Activated CD4-positive, alpha-beta T cell treated with anti-CD3 and anti-CD28 coated beads for 36 hours (primary cell): ENCODE data around the gene KRT71. TPM values are rescaled to one million over a fixed set of nuclear protein-coding genes. Genes with fewer than 3 reads are reported as not detected.

Source experiments
- ATAC-seq: fragments of 200-7000 bp; cut with Tn5 transposase; one replicate; pipeline ENCODE4 v1.10.0; 2021; ENCODE audit warnings: mild to moderate bottlenecking, moderate library complexity
- CTCF ChIA-PET: fragments of 350-600 bp; sonication (Branson Sonifier 250); formaldehyde crosslinking; loops from one replicate; lab custom pipeline; 2021; ENCODE audit warnings: antibody characterized with exemption; lab: Charles Lee
- POLR2A ChIA-PET: fragments of 350-600 bp; sonication (Branson Sonifier 250); formaldehyde crosslinking; loops from one replicate; lab custom pipeline; 2021; ENCODE audit warnings: antibody characterized with exemption, inconsistent platforms; lab: Charles Lee
- DNase-seq: peaks from one replicate; pipeline ENCODE4 v3.0.0-alpha.2; 2020
- H3K27ac Mint-ChIP-seq: one replicate; pipeline ENCODE4 v1.8.0; 2021; ENCODE audit warnings: mixed read lengths
- H3K27me3 Mint-ChIP-seq: one replicate; pipeline ENCODE4 v1.8.0; 2021; ENCODE audit warnings: mixed read lengths
- H3K36me3 Mint-ChIP-seq: one replicate; pipeline ENCODE4 v1.8.0; 2021; ENCODE audit warnings: low read depth, mixed read lengths
- H3K4me1 Mint-ChIP-seq: one replicate; pipeline ENCODE4 v1.8.0; 2021; ENCODE audit warnings: mixed read lengths
- H3K4me3 Mint-ChIP-seq: one replicate; pipeline ENCODE4 v1.8.0; 2021; ENCODE audit warnings: mild to moderate bottlenecking, moderate library complexity, mixed read lengths
- H3K9me3 Mint-ChIP-seq: one replicate; pipeline ENCODE4 v1.8.0; 2021; ENCODE audit warnings: low read depth, mixed read lengths
- intact Hi-C, 2 experiments: fragments of 100-400 bp; cut with DNase I in 1 of 2; cut with micrococcal nuclease in 1 of 2; formaldehyde crosslinking; loops; one replicate each; pipeline versions ENCODE4 v1.14.2 to v1.15.1; 2022 to 2024; cut with DNase I, micrococcal nuclease
- total RNA-seq, 2 experiments: library from RNA; stranded (reverse); gene quantifications; one replicate each; pipeline ENCODE4 v1.2.3, GENCODE V29; 2021

KRT71 gene
- total RNA-seq, 2 experiments from 2014 or later, result not detected

GRCh38 chr12:52519826-52520662, 32.9 kb downstream of the KRT71 start, which contains the start of gene KRT5:
Gene KRT5 (minus strand): TSS chr12:52520394. CDS start chr12:52520296, 98 bp downstream.
- ChIA-PET POLR2A (no interaction called here), CTCF (interaction anchor here (0.6 kb wide), 1 partner anchor 144 kb away, joined by 3 read pairs; no protein-coding TSS in a partner anchor)
- Mint-ChIP-seq H3K4me1 (no peaks in the 10 kb centered on the region), H3K36me3 (no peaks in the 10 kb centered on the region), H3K27ac (no peak within 1 kb of the TSS), H3K9me3 (no peaks in the 10 kb centered on the region), H3K27me3 (peaks cover 2% of the 10 kb centered on the region), H3K4me3 (no peak within 1 kb of the TSS)
- ATAC-seq (no peak), DNase-seq (no peak)
- intact Hi-C loops, result no loop called here

GRCh38 chr12:52519387-52519703, 33.6 kb downstream of the KRT71 start:
- H3K9me3 Mint-ChIP-seq, result no peaks in the 10 kb centered on the region
- ATAC-seq, result no peak
- CTCF ChIA-PET, result no interaction called here
- no peak overlapping the region for H3K27ac Mint-ChIP-seq
- H3K36me3 Mint-ChIP-seq, result no peaks in the 10 kb centered on the region
- no peaks in the 10 kb centered on the region for H3K4me1 Mint-ChIP-seq
- DNase-seq, result no peak
- intact Hi-C loops, result no loop called here
- POLR2A ChIA-PET, result no interaction called here
- peaks cover 2% of the 10 kb centered on the region for H3K27me3 Mint-ChIP-seq
- H3K4me3 Mint-ChIP-seq, result no peak overlapping the region

DNA sequence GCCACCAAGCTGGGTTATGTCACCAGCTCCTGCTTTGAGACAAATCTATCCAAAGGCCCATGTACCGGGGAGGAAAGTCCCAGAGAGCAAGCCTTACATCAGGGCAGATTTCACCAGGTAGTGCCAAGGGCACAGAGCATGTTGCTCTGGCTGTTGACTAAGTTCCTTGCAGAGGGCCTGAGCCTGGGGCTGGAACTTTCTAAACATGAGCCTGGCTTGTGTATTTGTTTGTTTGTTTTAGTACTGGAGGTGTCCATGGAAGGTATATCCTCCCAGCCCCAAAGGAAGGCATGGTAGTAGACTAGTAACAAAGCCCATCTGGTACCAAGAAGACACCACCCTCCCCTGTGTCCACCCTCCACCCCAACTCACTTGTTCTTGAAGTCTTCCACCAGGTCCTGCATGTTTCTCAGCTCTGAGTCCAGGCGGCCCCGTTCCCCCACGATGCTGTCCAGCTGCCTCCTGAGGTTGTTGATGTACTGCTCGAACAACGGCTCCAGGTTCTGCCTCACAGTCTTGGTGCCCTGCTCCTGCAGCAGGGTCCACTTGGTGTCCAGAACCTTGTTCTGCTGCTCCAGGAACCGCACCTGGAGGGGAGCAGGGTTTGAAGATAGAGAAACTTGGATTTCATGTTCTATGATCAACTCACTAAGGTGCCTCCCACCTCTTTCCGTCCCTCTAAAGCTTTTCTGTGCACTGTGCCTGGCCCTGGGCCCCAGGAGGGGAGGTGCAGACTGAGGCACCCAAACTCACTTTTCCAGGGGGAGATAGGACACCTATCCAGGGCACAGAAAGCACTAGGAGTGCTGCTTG, 34.2 kb downstream of the KRT71 start:
- Mint-ChIP-seq H3K36me3 (no peaks in the 10 kb centered on the region), H3K4me1 (no peaks in the 10 kb centered on the region), H3K27me3 (peaks cover 2% of the 10 kb centered on the region), H3K9me3 (no peaks in the 10 kb centered on the region), H3K4me3 (no peak overlapping the region), H3K27ac (no peak overlapping the region)
- DNase-seq (no peak), ATAC-seq (no peak)
- intact Hi-C loops, result no loop called here
- POLR2A ChIA-PET, result no interaction called here
- CTCF ChIA-PET, result no interaction called here

GRCh38 chr12:52517888-52518287, 35.1 kb downstream of the KRT71 start:
- Mint-ChIP-seq H3K27me3 (peaks cover 2% of the 10 kb centered on the region), H3K27ac (no peak overlapping the region), H3K4me3 (no peak overlapping the region), H3K36me3 (no peaks in the 10 kb centered on the region), H3K4me1 (no peaks in the 10 kb centered on the region), H3K9me3 (no peaks in the 10 kb centered on the region)
- POLR2A ChIA-PET, result no interaction called here
- no peak for ATAC-seq
- intact Hi-C loops, result no loop called here
- DNase-seq, result no peak
- CTCF ChIA-PET, result no interaction called here

DNA sequence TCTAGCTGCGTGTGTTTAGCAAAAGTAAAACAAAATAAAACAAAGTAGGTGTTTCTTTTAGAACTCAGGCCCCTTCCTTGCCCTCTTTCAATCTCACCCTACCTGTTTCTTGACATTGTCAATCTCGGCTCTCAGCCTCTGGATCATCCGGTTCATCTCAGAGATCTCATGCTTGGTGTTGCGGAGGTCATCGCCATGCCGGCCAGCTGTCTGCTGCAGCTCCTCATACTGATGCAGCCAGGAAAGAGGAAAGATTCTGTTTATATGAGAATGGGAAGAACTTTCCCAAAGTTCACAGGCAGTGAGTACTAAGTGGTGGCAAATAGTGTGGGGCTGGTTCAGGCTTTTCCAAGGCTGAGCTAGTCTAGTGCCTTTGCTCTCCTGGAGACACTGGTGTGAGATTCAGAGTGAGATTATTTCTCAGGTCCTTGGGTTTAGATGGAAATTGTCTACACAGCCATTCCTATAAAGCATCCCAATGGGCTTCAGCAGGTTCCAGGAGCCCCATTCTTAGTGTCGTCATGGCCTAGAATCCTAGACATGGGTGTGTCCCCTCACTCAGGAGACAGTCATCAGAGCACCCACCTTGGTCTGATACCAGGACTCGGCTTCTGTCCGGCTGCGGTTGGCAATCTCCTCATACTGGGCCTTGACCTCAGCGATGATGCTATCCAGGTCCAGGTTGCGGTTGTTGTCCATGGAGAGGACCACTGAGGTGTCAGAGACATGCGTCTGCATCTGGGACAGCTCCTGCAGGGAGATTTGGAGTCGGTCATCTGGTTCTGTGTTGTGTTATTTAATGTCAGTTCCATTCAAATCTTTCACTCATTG, 35.7 kb downstream of the KRT71 start:
- no peaks in the 10 kb centered on the region for H3K9me3 Mint-ChIP-seq
- peaks cover 5% of the 10 kb centered on the region for H3K27me3 Mint-ChIP-seq
- H3K4me3 Mint-ChIP-seq, result no peak overlapping the region
- no peak for ATAC-seq
- intact Hi-C loops, result no loop called here
- ChIA-PET CTCF (no interaction called here), POLR2A (no interaction called here)
- H3K4me1 Mint-ChIP-seq, result no peaks in the 10 kb centered on the region
- H3K36me3 Mint-ChIP-seq, result no peaks in the 10 kb centered on the region
- H3K27ac Mint-ChIP-seq, result no peak overlapping the region
- DNase-seq, result no peak

GRCh38 chr12:52515927-52516831, 36.8 kb downstream of the KRT71 start:
- no peak overlapping the region for H3K4me3 Mint-ChIP-seq
- intact Hi-C loops, result no loop called here

DNA sequence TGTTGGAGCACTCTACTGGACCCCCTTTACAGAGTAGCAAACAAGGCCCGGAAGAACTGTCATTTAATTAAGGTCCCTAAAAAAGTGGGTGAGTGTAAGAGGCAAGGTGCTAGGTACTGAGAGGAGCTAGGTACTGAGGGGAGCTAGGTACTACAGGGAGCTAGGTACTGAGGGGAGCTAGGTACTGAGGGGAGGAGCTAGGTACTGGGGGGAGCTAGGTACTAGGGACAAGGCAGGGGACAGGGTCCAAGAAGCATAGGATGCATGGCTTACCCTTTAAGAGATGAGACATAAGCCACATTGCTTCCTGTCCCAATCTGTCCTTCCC, 37.7 kb downstream of the KRT71 start:
- peaks cover 7% of the 10 kb centered on the region for H3K9me3 Mint-ChIP-seq

More at GRCh38 chr12:52515927-52516831, 36.8 kb downstream of the KRT71 start:
- CTCF ChIA-PET, result interaction anchor here (0.6 kb wide), 1 partner anchor 102 kb away, joined by 3 read pairs; no protein-coding TSS in a partner anchor
- Mint-ChIP-seq H3K4me1 (no peaks in the 10 kb centered on the region), H3K27ac (no peak overlapping the region), H3K27me3 (peaks cover 5% of the 10 kb centered on the region), H3K9me3 (peaks cover 7% of the 10 kb centered on the region), H3K36me3 (no peaks in the 10 kb centered on the region)
- ATAC-seq (no peak), DNase-seq (no peak)
- POLR2A ChIA-PET, result interaction anchor here (0.5 kb wide), 1 partner anchor 1081 kb away, joined by 7 read pairs; no protein-coding TSS in a partner anchor

DNA sequence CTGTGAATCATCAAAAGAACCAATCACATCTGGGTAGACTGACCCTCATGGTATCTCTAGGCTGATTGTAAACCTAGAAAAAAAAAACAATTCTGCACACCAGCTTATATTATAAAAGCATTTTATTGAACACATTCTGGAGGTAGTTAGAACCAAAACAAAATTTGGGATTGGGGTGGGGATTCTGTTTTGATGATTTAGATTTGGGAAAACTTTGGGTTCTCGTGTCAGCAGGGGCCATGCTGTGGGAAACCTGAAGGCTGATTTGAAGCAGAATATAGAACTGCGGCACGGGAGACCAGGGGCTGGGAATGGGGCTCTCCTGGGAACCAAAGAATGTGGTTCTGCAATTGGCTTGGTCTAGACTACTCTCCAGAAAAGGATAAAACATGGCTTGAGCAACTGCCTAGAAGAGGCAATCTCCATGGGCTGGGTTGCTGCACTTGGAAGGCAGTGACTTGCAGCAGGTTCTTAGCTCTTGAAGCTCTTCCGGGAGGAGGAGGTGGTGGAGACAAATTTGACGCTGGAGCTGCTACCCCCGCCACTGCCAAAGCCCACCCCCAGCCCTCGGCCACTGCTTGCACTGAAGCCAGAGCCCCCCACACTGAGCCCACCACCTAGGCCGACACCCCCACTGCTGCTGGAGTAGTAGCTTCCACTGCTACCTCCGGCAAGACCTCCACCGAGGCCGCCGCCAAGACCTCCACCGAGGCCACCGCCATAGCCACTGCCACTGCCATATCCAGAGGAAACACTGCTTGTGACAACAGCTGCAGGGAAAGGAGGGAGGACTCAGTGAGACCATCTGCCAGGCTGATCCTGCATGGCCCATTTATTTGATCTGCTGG, 38.2 kb downstream of the KRT71 start:
- intact Hi-C loops, result no loop called here
- H3K36me3 Mint-ChIP-seq, result no peaks in the 10 kb centered on the region
- H3K27me3 Mint-ChIP-seq, result peaks cover 8% of the 10 kb centered on the region
- DNase-seq, result no peak
- H3K27ac Mint-ChIP-seq, result no peak overlapping the region
- ChIA-PET POLR2A (no interaction called here), CTCF (interaction anchor here (1.2 kb wide), 1 partner anchor 119 kb away, joined by 4 read pairs; no protein-coding TSS in a partner anchor)
- ATAC-seq, result no peak
- peaks cover 9% of the 10 kb centered on the region for H3K9me3 Mint-ChIP-seq
- H3K4me1 Mint-ChIP-seq, result no peaks in the 10 kb centered on the region
- no peak overlapping the region for H3K4me3 Mint-ChIP-seq

More for the DNA sequence above, 37.7 kb downstream of the KRT71 start:
- POLR2A ChIA-PET, result no interaction called here
- intact Hi-C loops, result no loop called here
- no peak overlapping the region for H3K4me3 Mint-ChIP-seq
- H3K27ac Mint-ChIP-seq, result no peak overlapping the region
- no peaks in the 10 kb centered on the region for H3K4me1 Mint-ChIP-seq
- CTCF ChIA-PET, result no interaction called here
- DNase-seq (no peak), ATAC-seq (no peak)
- peaks cover 5% of the 10 kb centered on the region for H3K27me3 Mint-ChIP-seq
- H3K36me3 Mint-ChIP-seq, result no peaks in the 10 kb centered on the region

GRCh38 chr12:52513736-52514135, 39.2 kb downstream of the KRT71 start:
- ChIA-PET CTCF (interaction anchor here (1.2 kb wide), 1 partner anchor 118 kb away, joined by 4 read pairs; no protein-coding TSS in a partner anchor), POLR2A (no interaction called here)
- Mint-ChIP-seq H3K4me1 (no peaks in the 10 kb centered on the region), H3K27me3 (peaks cover 9% of the 10 kb centered on the region), H3K9me3 (peaks cover 9% of the 10 kb centered on the region), H3K27ac (no peak overlapping the region), H3K36me3 (no peaks in the 10 kb centered on the region), H3K4me3 (no peak overlapping the region)
- ATAC-seq (no peak), DNase-seq (no peak)
- intact Hi-C loops, result no loop called here

- H3K9me3 Mint-ChIP-seq, result peaks cover 9% of the 10 kb centered on the region
- ChIA-PET POLR2A (no interaction called here), CTCF (interaction anchor here (0.6 kb wide), 1 partner anchor 1313 kb away, joined by 3 read pairs; no protein-coding TSS in a partner anchor)
- H3K4me3 Mint-ChIP-seq, result no peak overlapping the region
- intact Hi-C loops, result loop anchor here (5.0 to 10.0 kb wide), 2 partner anchors 113 to 136 kb away; no protein-coding TSS in a partner anchor
- no peak for ATAC-seq
- H3K27me3 Mint-ChIP-seq, result peaks cover 27% of the 10 kb centered on the region
- H3K27ac Mint-ChIP-seq, result no peak overlapping the region
- DNase-seq, result no peak
- H3K36me3 Mint-ChIP-seq, result no peaks in the 10 kb centered on the region
- H3K4me1 Mint-ChIP-seq, result no peaks in the 10 kb centered on the region
These were observed 44.7 kb downstream of the KRT71 start for GRCh38 chr12:52508211-52508610.
